ENCODE data around the gene TLE5. TPM values are rescaled to one million over a fixed set of nuclear protein-coding genes. Genes with fewer than 3 reads are reported as not detected.

The TLE5 gene
- polyA plus RNA-seq, 1 donor from 2014 or later, result 153 TPM

GRCh38 chr19:3098141-3098514 is 35.8 kb upstream of the TLE5 start:
- Histone ChIP-seq H3K27ac (ENCODE audit: low read length) (no peak overlapping the region), H3F3A (ENCODE audit: insufficient read depth, low read length, poor library complexity, severe bottlenecking) (no peaks in the 10 kb centered on the region), H2AFZ (ENCODE audit: low read depth, low read length) (no peak overlapping the region), H3K4me2 (ENCODE audit: low read length) (no peak overlapping the region), H4K20me1 (ENCODE audit: insufficient read depth) (peaks cover 11% of the 10 kb centered on the region), H3K4me3 (ENCODE audit: low read length) (no peak overlapping the region), H3K9ac (ENCODE audit: low read length) (no peak overlapping the region), H3K27me3 (ENCODE audit: insufficient read depth, low read depth, low read length) (no peaks in the 10 kb centered on the region), H3K9me3 (ENCODE audit: low read length) (no peaks in the 10 kb centered on the region), H3K9me2 (ENCODE audit: insufficient read depth, low read length) (no peaks in the 10 kb centered on the region), H3K36me3 (ENCODE audit: insufficient read depth, low read length) (no peaks in the 10 kb centered on the region), H3K79me2 (replicated peaks; ENCODE audit: insufficient read depth, low read length) (peaks cover 37% of the 10 kb centered on the region)
- TF ChIP-seq EP300 (conservative IDR thresholded peaks at IDR 0.05; ENCODE audit: poor library complexity, severe bottlenecking), result no peak
- TF ChIP-seq RAD21 (conservative IDR thresholded peaks at IDR 0.05), result no peak
- TF ChIP-seq SMC3 (conservative IDR thresholded peaks at IDR 0.05; ENCODE audit: poor library complexity), result no peak
- TF ChIP-seq POLR2AphosphoS5 (IDR thresholded peaks at IDR 0.05), result no peak
- no peak for TF ChIP-seq EZH2 (IDR thresholded peaks at IDR 0.05; ENCODE audit: borderline replicate concordance, insufficient read depth, low read length, poor library complexity, severe bottlenecking)
- no peak for TF ChIP-seq REST (IDR thresholded peaks at IDR 0.05; ENCODE audit: borderline replicate concordance)
- TF ChIP-seq CTCF (IDR thresholded peaks at IDR 0.05; ENCODE audit: poor library complexity, severe bottlenecking), result no peak
- no peak for TF ChIP-seq MXI1 (conservative IDR thresholded peaks at IDR 0.05; ENCODE audit: poor library complexity, severe bottlenecking)
- TF ChIP-seq TAF1 (IDR thresholded peaks at IDR 0.05; ENCODE audit: low read depth), result no peak

GRCh38 chr19:3097442-3097871 is 35.2 kb upstream of the TLE5 start:
- peaks cover 37% of the 10 kb centered on the region for H3K79me2 ChIP-seq (replicated peaks; ENCODE audit: insufficient read depth, low read length)
- H3K36me3 ChIP-seq (ENCODE audit: insufficient read depth, low read length), result no peaks in the 10 kb centered on the region
- no peaks in the 10 kb centered on the region for H3K9me2 ChIP-seq (ENCODE audit: insufficient read depth, low read length)
- peak overlapping the region; percentile 97 for H3K4me3 ChIP-seq (ENCODE audit: low read length)
- no peaks in the 10 kb centered on the region for H3K27me3 ChIP-seq (ENCODE audit: insufficient read depth, low read depth, low read length)
- no peaks in the 10 kb centered on the region for H3K9me3 ChIP-seq (ENCODE audit: low read length)
- H3K4me2 ChIP-seq (ENCODE audit: low read length), result no peak overlapping the region
- H4K20me1 ChIP-seq (ENCODE audit: insufficient read depth), result peaks cover 11% of the 10 kb centered on the region
- no peaks in the 10 kb centered on the region for H3F3A ChIP-seq (ENCODE audit: insufficient read depth, low read length, poor library complexity, severe bottlenecking)
- no peak overlapping the region for H2AFZ ChIP-seq (ENCODE audit: low read depth, low read length)
- no peak overlapping the region for H3K9ac ChIP-seq (ENCODE audit: low read length)
- TF ChIP-seq EP300 (conservative IDR thresholded peaks at IDR 0.05; ENCODE audit: poor library complexity, severe bottlenecking), result no peak
- no peak for TF ChIP-seq SMC3 (conservative IDR thresholded peaks at IDR 0.05; ENCODE audit: poor library complexity)
- TF ChIP-seq REST (IDR thresholded peaks at IDR 0.05; ENCODE audit: borderline replicate concordance), result no peak
- TF ChIP-seq TAF1 (IDR thresholded peaks at IDR 0.05; ENCODE audit: low read depth), result no peak
- TF ChIP-seq CTCF (IDR thresholded peaks at IDR 0.05; ENCODE audit: poor library complexity, severe bottlenecking), result no peak
- no peak for TF ChIP-seq RAD21 (conservative IDR thresholded peaks at IDR 0.05)
- no peak for TF ChIP-seq POLR2AphosphoS5 (IDR thresholded peaks at IDR 0.05)
- TF ChIP-seq MXI1 (conservative IDR thresholded peaks at IDR 0.05; ENCODE audit: poor library complexity, severe bottlenecking), result no peak
- no peak for TF ChIP-seq EZH2 (IDR thresholded peaks at IDR 0.05; ENCODE audit: borderline replicate concordance, insufficient read depth, low read length, poor library complexity, severe bottlenecking)
- no peak overlapping the region for H3K27ac ChIP-seq (ENCODE audit: low read length)
